HG02981 (cell line): ENCODE measurements around the gene WNK2.
"Not testable (repeated sequence)": the region's sequence is repeated elsewhere in the genome, so short reads cannot be mapped to it uniquely, and the experiment has no call there.

Experiments used
- ATAC-seq: cut with Tn5 transposase; IDR thresholded peaks from one replicate; pipeline ENCODE4 v1.9.1; 2021; ENCODE audit warnings: mild to moderate bottlenecking, moderate library complexity; ENCODE audit not compliant: unreplicated experiment

WNK2 gene

GRCh38 chr9:93233033-93233432 lies 49.1 kb downstream of the WNK2 start:
- no peak for ATAC-seq

DNA sequence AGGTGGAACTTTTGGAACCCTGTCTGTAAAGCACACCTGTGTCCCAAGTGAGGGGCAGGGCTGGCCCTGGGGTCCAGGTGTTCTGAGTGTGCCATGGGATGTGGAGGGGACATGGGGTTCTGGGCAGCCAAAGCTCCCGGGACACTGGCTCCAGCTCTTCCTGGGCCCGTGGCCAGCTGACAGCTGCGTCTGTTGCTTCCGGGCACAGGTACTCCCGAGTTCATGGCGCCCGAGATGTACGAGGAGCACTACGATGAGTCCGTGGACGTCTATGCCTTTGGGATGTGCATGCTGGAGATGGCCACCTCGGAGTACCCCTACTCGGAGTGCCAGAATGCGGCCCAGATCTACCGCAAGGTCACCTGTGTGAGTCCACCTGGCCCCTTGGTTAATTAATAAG lies 50.7 kb downstream of the WNK2 start:
- no peak for ATAC-seq

- ATAC-seq = no peak
These were observed 51.5 kb downstream of the WNK2 start for GRCh38 chr9:93235300-93235960.

DNA sequence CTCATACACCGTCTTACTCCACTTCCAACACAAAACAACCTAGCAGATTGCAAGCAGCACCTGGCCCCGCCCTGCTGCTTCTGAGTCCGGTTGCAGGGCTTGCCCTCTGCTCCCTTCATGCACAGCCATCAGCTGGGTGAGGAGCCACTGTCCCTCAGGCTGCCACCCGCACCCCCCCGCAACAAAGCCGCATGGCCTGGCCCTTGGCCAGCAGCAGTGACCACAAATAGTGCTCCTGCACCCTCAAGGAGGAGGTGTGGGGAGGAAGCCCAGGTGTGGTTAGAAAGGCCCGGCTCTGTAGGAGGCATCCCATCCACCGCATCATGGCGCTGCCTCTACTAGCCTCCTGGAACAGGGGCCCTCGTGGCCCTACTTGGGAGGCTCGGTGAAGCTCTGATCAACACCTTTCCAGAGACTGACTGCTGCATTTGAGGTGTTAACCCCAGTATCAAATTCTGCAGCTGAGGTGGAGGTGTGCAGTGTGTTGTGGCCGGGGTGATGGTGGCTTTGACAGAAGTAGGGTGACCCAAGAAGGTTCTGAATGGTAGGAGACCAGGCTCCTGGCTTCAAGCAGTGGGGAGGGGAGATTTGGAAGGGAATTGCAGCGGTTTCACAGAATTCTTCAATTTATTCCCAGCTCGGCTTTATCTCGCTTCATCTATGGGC lies 52.7 kb downstream of the WNK2 start:
- ATAC-seq = no peak

DNA sequence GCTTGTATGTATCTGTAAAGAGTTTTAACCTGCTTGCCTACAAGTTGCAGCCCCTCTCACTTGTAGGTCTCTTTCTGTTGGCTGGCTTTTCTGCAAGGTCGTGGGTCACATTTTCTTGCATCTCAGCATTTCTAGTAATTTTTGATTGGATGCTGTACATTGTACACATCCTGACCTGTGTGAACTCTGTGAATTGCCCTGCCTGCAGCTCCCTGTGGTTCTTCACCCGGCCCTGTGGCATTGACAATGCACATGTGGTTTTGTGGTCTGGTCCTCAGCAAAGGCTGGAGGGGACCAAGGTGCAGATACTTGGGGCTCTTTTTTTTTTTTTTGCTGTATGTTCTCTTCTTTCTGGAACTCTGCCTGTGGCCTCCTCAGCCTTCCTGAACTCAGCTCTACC lies 53.6 kb downstream of the WNK2 start:
- ATAC-seq = no peak

GRCh38 chr9:93238953-93239925 lies 55.3 kb downstream of the WNK2 start:
- ATAC-seq = no peak

DNA sequence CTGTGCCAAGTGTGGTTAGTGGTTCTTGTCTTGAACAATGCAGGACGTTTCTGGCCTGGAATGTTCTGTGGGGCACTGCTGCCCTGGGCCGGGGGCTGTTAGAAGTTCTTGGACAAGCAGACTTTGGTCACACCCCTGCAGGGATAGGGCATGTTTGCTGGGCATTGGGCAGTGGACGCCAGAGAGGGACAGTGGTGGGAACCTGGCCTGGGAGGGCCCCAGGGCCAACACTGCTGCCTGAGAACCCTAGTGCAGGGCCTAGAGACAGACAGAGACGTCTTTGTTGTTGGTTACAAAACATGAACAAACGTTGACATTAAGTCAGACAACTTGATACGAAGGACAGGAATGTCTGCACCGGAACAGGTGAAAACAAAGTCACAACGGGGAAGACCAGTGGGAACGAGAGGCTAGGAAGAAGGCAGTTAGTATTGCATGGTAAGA lies 57.0 kb downstream of the WNK2 start:
- ATAC-seq = no peak

DNA sequence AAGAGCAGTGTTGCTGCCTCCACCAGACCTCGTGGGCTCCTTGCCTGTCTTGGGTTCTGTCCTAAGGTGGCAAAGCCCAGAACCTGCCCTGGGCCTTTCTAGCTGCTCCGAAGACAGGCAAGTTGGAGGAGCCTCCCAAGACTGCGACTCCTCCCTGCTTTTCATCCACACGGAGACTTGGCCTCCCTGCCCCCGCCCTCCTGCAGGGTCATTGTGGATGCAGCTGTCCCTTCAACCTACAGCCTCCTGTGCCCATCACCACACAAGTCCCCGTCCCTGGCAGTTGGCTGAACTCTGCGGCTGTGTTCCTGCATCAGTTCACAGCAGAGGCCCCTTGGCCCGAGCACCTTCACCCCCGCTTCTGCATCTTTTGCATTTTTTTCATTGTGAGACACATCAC lies 59.2 kb downstream of the WNK2 start:
- no peak for ATAC-seq

- ATAC-seq = no peak
These were observed 60.2 kb downstream of the WNK2 start for GRCh38 chr9:93244101-93244500.

DNA sequence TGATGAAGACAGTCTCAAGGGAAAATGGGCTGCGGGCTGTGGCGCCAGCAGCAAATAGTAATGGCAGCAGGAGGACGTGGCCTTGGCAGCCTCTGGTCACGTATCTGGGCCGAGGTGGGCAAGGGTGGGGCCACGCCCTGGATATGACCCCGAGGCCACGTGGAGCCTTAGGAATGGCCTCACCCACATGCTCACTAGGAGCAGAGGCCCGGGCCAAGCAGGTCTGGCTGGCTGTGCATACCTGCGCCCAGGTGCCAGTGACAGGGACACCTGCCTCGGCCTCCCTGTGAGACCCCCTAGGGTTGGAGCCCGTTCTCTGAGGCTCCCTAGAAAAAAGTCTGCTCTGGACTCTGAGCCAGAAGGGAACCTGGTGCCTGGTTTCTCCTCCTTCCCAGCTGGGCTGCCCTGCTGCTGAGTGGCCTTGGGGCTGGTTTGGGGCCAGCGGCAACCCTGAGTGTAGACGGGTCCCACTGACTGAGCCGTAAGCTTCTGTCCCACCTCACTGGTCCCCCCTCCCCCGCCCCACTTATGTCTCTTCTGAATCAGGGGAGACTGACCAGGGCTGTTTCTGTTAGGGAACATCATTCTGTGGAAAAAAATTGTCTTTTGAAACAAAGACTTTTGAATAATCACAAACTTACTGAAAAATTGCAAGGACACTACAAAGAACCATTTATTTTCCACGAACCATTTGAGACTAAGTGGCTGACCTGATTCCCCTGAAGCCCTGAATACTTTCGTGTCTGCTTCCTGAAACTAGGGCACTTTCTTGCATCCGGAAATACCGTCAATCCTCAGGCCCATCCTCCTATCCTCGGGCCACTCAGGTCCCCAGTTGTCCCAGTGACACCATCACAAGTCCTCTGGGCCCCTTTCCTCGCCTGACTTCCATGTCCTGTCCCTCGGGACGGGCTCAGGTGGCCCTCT lies 60.8 kb downstream of the WNK2 start:
- no peak for ATAC-seq

GRCh38 chr9:93245437-93245970 lies 61.6 kb downstream of the WNK2 start:
- no peak for ATAC-seq

GRCh38 chr9:93246111-93246510 lies 62.2 kb downstream of the WNK2 start:
- no peak for ATAC-seq

DNA sequence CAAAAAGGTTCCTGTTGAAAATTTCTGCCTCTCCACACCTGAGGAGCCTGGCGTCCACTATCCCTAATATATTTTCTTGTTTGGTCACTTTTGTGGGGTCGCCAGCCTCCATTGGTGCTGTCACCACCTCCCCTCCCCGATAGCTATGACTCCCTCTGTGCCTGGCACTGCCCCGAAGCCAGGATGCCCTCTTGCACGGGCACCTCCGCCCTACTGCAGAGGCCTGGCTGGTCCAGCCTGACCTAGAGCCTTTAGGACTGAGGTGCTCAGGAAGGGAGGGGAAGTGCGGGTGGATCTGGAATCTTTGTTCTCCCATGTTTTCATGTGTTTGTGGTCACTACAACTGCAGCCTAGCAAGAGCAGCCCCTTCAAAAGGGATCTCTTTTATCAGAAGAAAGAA lies 62.6 kb downstream of the WNK2 start:
- no peak for ATAC-seq

DNA sequence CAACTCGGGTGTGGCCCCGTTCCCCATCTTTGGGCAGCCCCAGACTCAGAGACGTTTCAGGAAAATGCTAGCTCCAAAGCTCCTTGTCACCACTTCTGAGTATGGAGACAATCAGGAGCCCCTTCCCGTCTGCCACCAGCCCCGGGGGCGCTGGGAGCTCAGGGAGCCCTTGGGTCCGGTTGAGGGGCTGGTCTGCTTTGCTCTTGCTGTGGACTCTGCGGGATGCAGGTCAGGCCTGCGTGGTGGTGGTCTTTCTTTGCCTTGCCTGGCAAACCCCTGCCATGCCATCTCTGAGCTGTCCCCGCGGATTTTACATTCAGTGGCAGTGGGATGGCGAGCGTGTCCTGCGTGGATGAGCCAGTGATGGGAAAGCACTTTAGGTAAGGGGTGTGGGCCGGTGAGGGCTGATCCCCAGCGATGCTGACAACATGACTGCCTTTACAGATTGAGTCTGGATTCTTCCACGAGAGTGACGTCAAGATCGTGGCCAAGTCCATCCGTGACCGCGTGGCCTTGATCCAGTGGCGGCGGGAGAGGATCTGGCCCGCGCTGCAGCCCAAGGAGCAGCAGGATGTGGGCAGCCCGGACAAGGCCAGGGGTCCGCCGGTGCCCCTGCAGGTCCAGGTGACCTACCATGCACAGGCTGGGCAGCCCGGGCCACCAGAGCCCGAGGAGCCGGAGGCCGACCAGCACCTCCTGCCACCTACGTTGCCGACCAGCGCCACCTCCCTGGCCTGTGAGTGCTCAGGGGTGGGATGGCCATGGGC lies 63.3 kb downstream of the WNK2 start:
- no peak for ATAC-seq

DNA sequence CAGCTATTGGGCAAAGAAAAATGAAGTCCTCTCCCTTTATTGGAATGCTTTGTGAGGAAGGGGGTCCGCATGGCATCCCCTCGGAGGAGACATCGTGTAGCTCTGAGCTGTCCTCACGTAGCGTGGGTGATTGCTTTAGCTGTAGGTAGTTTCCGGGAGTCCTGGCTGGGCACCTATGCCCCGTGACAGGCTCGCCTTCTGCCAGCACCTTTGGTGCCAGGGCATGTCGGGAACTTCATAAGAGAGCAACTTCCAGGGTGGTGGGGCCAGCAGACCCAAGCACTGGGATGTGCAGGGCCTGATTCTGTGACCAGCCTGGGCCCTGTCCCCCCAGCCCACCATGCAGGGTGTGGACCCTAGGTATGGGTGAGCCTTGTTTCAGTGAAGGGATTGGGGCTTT lies 64.0 kb downstream of the WNK2 start:
- ATAC-seq = no peak

DNA sequence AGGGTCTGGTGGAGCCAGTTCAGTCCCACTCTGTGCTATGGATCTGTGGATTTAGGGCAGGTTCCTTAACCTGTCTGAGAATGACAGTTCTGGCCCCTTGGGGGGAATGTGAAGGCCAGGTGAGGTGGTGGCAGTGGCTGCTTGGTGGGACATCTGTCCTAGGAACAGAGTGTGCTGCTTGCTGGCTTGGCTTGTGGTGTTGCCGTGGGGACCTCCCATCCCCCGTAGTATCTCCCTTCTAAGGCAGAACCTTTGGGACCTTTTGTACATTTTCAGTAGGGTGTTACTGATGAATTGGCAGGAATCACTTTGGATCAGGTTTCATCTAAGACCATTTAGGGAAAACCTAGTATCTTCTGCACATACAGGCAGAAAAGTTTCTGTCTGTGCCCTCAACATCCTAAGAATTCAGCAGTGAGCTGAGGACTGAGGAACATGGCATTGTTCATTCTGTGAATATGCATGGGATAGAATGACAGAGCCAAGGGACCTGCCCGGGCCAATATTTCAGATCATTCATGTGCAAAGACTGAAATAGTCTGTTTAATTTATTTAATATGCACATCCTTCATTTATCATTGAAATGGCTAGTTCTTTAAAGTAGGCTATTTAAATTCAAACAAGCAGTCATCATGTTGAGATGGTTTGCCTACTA lies 64.6 kb downstream of the WNK2 start:
- no peak for ATAC-seq

GRCh38 chr9:93250185-93250584 lies 66.2 kb downstream of the WNK2 start:
- ATAC-seq = no peak

GRCh38 chr9:93251309-93251708 lies 67.4 kb downstream of the WNK2 start:
- not testable (repeated sequence) for ATAC-seq
